Upper lobe of left lung (tissue), 6 donors: Measurements from ENCODE around the gene USP24. TPM values are rescaled to one million over a fixed set of nuclear protein-coding genes. Genes with fewer than 3 reads are reported as not detected.
"Not testable (repeated sequence)": the region's sequence is repeated elsewhere in the genome, so short reads cannot be mapped to it uniquely, and the experiment has no call there.

Source experiments
- ATAC-seq, 2 donors: fragments of 200-7000 bp; cut with Tn5 transposase; one replicate each; pipeline ENCODE4 v1.9.1; 2022; ENCODE audit warnings: mild to moderate bottlenecking in 2 of 2, moderate library complexity in 2 of 2; ENCODE audit not compliant: low FRiP score in 2 of 2
- DNase-seq, 2 donors: peaks; one replicate each; pipeline ENCODE4 v3.0.0-alpha.2; 2019 to 2020
- H3K27ac ChIP-seq, 4 donors: fragments of 200-600 bp; sonication (generic); one replicate each; pipeline ENCODE4 v1.5.1; 2016 to 2019
- H3K27me3 ChIP-seq, 4 donors: fragments of 200-600 bp; sonication (generic); one replicate each; pipeline ENCODE4 v1.5.1; 2017 to 2019
- H3K36me3 ChIP-seq, 4 donors: fragments of 200-600 bp; sonication (generic); one replicate each; pipeline ENCODE4 v1.5.1; 2016 to 2019
- H3K4me1 ChIP-seq, 4 donors: fragments of 200-600 bp; sonication (generic); one replicate each; pipeline ENCODE4 v1.5.1; 2018 to 2019
- H3K4me3 ChIP-seq, 4 donors: fragments of 200-600 bp; sonication (generic); one replicate each; pipeline ENCODE4 v1.5.1; 2017 to 2019; ENCODE audit warnings: mild to moderate bottlenecking in 2 of 4, moderate library complexity in 1 of 4
- H3K9me3 ChIP-seq, 4 donors: fragments of 200-600 bp; sonication (generic); one replicate each; pipeline ENCODE4 v1.5.1; 2018 to 2019
- CTCF ChIP-seq, 6 experiments: fragments of 450-650 bp in 4 of 6; fragments of 200-600 bp in 2 of 6; sonication (generic) in 2 of 6; IDR thresholded peaks; one replicate each; pipeline ENCODE4 v1.5.1; 2016 to 2019; ENCODE audit warnings: antibody characterized with exemption in 6 of 6
- EP300 ChIP-seq, 4 donors: sonication (generic); formaldehyde crosslinking; IDR thresholded peaks; one replicate each; pipeline ENCODE4 v1.5.1; 2017; ENCODE audit warnings: antibody characterized with exemption in 4 of 4, control low read depth in 2 of 4
- POLR2A ChIP-seq, 4 donors: fragments of 450-650 bp; IDR thresholded peaks; one replicate each; pipeline ENCODE4 v1.5.1; 2016 to 2017; ENCODE audit warnings: antibody characterized with exemption in 4 of 4, mild to moderate bottlenecking in 2 of 4
- POLR2AphosphoS5 ChIP-seq, 2 donors: sonication (generic); formaldehyde crosslinking; IDR thresholded peaks; one replicate each; pipeline ENCODE4 v1.5.1; 2017; ENCODE audit warnings: antibody characterized with exemption in 2 of 2
- WGBS, 2 donors: methylation state at CpG; one replicate each; pipeline ENCODE4 v1.1.5; 2017 to 2018; 5-methylcytosine and 5-hydroxymethylcytosine counted together
- total RNA-seq, 6 donors: library from RNA; depleted of rRNA in 4 of 6; stranded (reverse); fragments of >200 nt in 4 of 6; gene quantifications; one replicate each; pipeline versions ENCODE4 v1.1.0 to v1.2.1, GENCODE V29; 2016 to 2021
- donor health status: DM: no; HTN: no; CAD: no; lungs with moderate emphysema.
- donor health status: DM: no; HTN: yes; CAD: no; lungs with severe emphysema.

Gene USP24
- total RNA-seq, 6 donors from 2014 or later, result 31.9 to 57.6 (median 41.9) TPM

- no peak for DNase-seq
- Histone ChIP-seq H3K4me3 (no peak overlapping the region), H3K27me3 (no peaks in the 10 kb centered on the region), H3K36me3 (no peaks in the 10 kb centered on the region), H3K4me1 (peaks cover 33 to 95% (median 62%) of the 10 kb centered on the region in 4 donors), H3K9me3 (no peaks in the 10 kb centered on the region), H3K27ac (no peak overlapping the region)
- 22 to 49% methylated on average over 2 of the region's 2 CpGs for WGBS, 2 donors
- no peak for ATAC-seq
- TF ChIP-seq CTCF (IDR thresholded peaks at IDR 0.05), result no peak
- no peak for TF ChIP-seq POLR2A (IDR thresholded peaks at IDR 0.05)
- no peak for TF ChIP-seq POLR2AphosphoS5 (IDR thresholded peaks at IDR 0.05)
- TF ChIP-seq EP300 (IDR thresholded peaks at IDR 0.05), result no peak
Measured at GRCh38 chr1:55209247-55209646, 5.9 kb downstream of the USP24 start.

- no peak for TF ChIP-seq POLR2A (IDR thresholded peaks at IDR 0.05)
- no peak for TF ChIP-seq EP300 (IDR thresholded peaks at IDR 0.05)
- DNase-seq (no peak), ATAC-seq (no peak)
- H3K27me3 ChIP-seq, result no peaks in the 10 kb centered on the region
- H3K36me3 ChIP-seq, result no peaks in the 10 kb centered on the region
- no peak overlapping the region for H3K4me3 ChIP-seq
- peaks cover 32 to 75% (median 50%) of the 10 kb centered on the region in 4 donors for H3K4me1 ChIP-seq
- H3K27ac ChIP-seq, result no peak overlapping the region
- WGBS, 2 donors, result 68 to 82% methylated on average over 2 of the region's 2 CpGs
- no peaks in the 10 kb centered on the region for H3K9me3 ChIP-seq
Measured at GRCh38 chr1:55206210-55206609, 9.0 kb downstream of the USP24 start.

- no peak for TF ChIP-seq POLR2AphosphoS5 (IDR thresholded peaks at IDR 0.05)
- TF ChIP-seq EP300 (IDR thresholded peaks at IDR 0.05), result peak in 1 of 4 donors; percentile 25
- H3K4me3 ChIP-seq, result no peak overlapping the region
- H3K4me1 ChIP-seq, result peaks cover 25 to 63% (median 40%) of the 10 kb centered on the region in 4 donors
- H3K36me3 ChIP-seq, result no peaks in the 10 kb centered on the region
- DNase-seq (no peak), ATAC-seq (no peak)
- no peaks in the 10 kb centered on the region for H3K27me3 ChIP-seq
- WGBS, 2 donors, result 55 to 67% methylated on average over 1 of the region's 1 CpG
- no peak overlapping the region for H3K27ac ChIP-seq
- H3K9me3 ChIP-seq, result no peaks in the 10 kb centered on the region
Measured at GRCh38 chr1:55204997-55205396, 10.2 kb downstream of the USP24 start.

GRCh38 chr1:55203064-55203463 lies 12.1 kb downstream of the USP24 start:
- no peak for ATAC-seq

GRCh38 chr1:55200667-55201066 lies 14.5 kb downstream of the USP24 start:
- Histone ChIP-seq H3K27me3 (no peaks in the 10 kb centered on the region), H3K36me3 (no peaks in the 10 kb centered on the region), H3K27ac (no peak overlapping the region), H3K4me1 (peaks cover 31 to 39% (median 38%) of the 10 kb centered on the region in 4 donors), H3K9me3 (no peaks in the 10 kb centered on the region), H3K4me3 (no peak overlapping the region)
- no peak for DNase-seq
- no peak for ATAC-seq
- WGBS, 2 donors, result 78 to 88% methylated on average over 2 of the region's 2 CpGs
- TF ChIP-seq POLR2AphosphoS5 (IDR thresholded peaks at IDR 0.05) (no peak), POLR2A (IDR thresholded peaks at IDR 0.05) (no peak), EP300 (IDR thresholded peaks at IDR 0.05) (no peak), CTCF (IDR thresholded peaks at IDR 0.05) (no peak)

More at GRCh38 chr1:55203064-55203463, 12.1 kb downstream of the USP24 start:
- H3K4me1 ChIP-seq, result peaks cover 15 to 46% (median 28%) of the 10 kb centered on the region in 4 donors
- DNase-seq, result no peak
- 61 to 82% methylated on average over 2 of the region's 2 CpGs for WGBS, 2 donors
- no peak for TF ChIP-seq POLR2A (IDR thresholded peaks at IDR 0.05)
- TF ChIP-seq EP300 (IDR thresholded peaks at IDR 0.05), result no peak
- no peak for TF ChIP-seq POLR2AphosphoS5 (IDR thresholded peaks at IDR 0.05)
- no peak for TF ChIP-seq CTCF (IDR thresholded peaks at IDR 0.05)
- H3K27me3 ChIP-seq, result no peaks in the 10 kb centered on the region
- no peaks in the 10 kb centered on the region for H3K9me3 ChIP-seq
- H3K36me3 ChIP-seq, result no peaks in the 10 kb centered on the region
- no peak overlapping the region for H3K27ac ChIP-seq
- H3K4me3 ChIP-seq, result no peak overlapping the region

DNA sequence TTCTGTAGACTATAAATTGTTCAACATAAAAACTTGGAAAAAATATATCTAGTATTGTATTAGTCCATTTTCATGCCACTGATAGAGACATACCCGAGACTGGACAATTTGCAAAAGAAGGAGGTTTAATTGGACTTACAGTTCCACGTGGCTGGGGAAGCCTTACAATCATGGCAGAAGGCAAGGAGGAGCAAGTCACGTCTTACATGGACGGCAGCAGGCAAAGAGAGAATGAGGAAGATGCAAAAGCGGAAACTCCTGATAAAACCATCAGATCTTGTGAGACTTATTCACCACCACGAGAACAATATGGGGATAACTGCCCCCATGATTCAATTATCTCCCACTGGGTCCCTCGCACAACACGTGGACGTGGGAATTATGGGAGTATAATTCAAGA lies 15.4 kb downstream of the USP24 start:
- not testable (repeated sequence) for H3K27me3 ChIP-seq, H3K9me3 ChIP-seq, ATAC-seq, H3K4me3 ChIP-seq, H3K27ac ChIP-seq, H3K36me3 ChIP-seq, DNase-seq
- peaks cover 35 to 43% (median 40%) of the 10 kb centered on the region in 4 donors for H3K4me1 ChIP-seq
- WGBS, 2 donors, result 90 to 97% methylated on average over 9 of the region's 9 CpGs
